K562 (cell line): Measurements from ENCODE around the gene OSBPL7. TPM values are rescaled to one million over a fixed set of nuclear protein-coding genes. Genes with fewer than 3 reads are reported as not detected.

Experiments
- BACH1 ChIP-seq: fragments of 200-800 bp; sonication (Bioruptor generic); IDR thresholded peaks from 2 replicates; pipeline ENCODE4 v1.6.1; 2016; ENCODE audit warnings: missing genetic modification characterization, missing compliant biosample characterization
- CAMTA2 ChIP-seq: fragments of 250-450 bp; sonication (Bioruptor Pico); conservative IDR thresholded peaks from 2 replicates; pipeline ENCODE4 v1.5.1; 2022
- ETV1 ChIP-seq: fragments of 450-650 bp; conservative IDR thresholded peaks from 2 replicates; pipeline ENCODE4 v1.6.1; 2016; ENCODE audit warnings: missing genetic modification characterization, control low read depth, low read depth, missing compliant biosample characterization
- HNRNPLL ChIP-seq: fragments of 200-400 bp; formaldehyde crosslinking; IDR thresholded peaks from 2 replicates; pipeline ENCODE4 v1.6.1; 2017; ENCODE audit warnings: low read length, low read depth, mild to moderate bottlenecking; ENCODE audit not compliant: poor library complexity, severe bottlenecking
- NELFE ChIP-seq: IDR thresholded peaks from 2 replicates; pipeline ENCODE4 v1.6.1; 2011; ENCODE audit warnings: mild to moderate bottlenecking; ENCODE audit not compliant: insufficient read depth, insufficient read length
- NFIC ChIP-seq: fragments of 450-650 bp; IDR thresholded peaks from 2 replicates; pipeline ENCODE4 v1.6.1; 2017; ENCODE audit warnings: mild to moderate bottlenecking, inconsistent platforms
- POLR2AphosphoS2 ChIP-seq: IDR thresholded peaks from 2 replicates; pipeline ENCODE4 v1.6.1; 2012; ENCODE audit warnings: low read length, improper control_type of control experiment
- POLR3G ChIP-seq: IDR thresholded peaks from 2 replicates; pipeline ENCODE4 v1.6.1; 2011; ENCODE audit not compliant: insufficient read length, insufficient replicate concordance; ENCODE audit errors: extremely low read depth
- REST ChIP-seq, 2 experiments: fragments of 450-650 bp; formaldehyde crosslinking in 1 of 2; IDR thresholded peaks; 2 replicates each; pipeline versions ENCODE4 v1.4.0 to v1.6.1; 2014 to 2020; ENCODE audit warnings: mild to moderate bottlenecking in 2 of 2, borderline replicate concordance in 1 of 2, low read depth in 1 of 2
- RHOXF2B ChIP-seq: fragments of 250-450 bp; sonication (Bioruptor Pico); conservative IDR thresholded peaks from 2 replicates; pipeline ENCODE4 v1.5.1; 2021
- U2AF2 ChIP-seq: fragments of 200-400 bp; formaldehyde crosslinking; optimal IDR thresholded peaks from 2 replicates; pipeline ENCODE3; 2017; ENCODE audit warnings: low read depth, mild to moderate bottlenecking, low read length
- ZBTB26 ChIP-seq: fragments of 450-650 bp; formaldehyde crosslinking; IDR thresholded peaks from 2 replicates; pipeline ENCODE4 v1.4.0; 2022; ENCODE audit warnings: missing genetic modification characterization
- ZNF699 ChIP-seq: fragments of 250-450 bp; sonication (Bioruptor Pico); IDR thresholded peaks from 2 replicates; pipeline ENCODE4 v1.8.0; 2021; ENCODE audit warnings: mild to moderate bottlenecking, moderate library complexity; ENCODE audit not compliant: insufficient replicate concordance
- ZNF76 ChIP-seq: fragments of 250-450 bp; sonication (Bioruptor Pico); IDR thresholded peaks from 2 replicates; pipeline ENCODE4 v1.4.0; 2020; ENCODE audit warnings: mild to moderate bottlenecking, moderate library complexity, borderline replicate concordance
- polyA plus RNA-seq, 8 experiments: library from polyadenylated mRNA; depleted of rRNA in 4 of 8; stranded (reverse) in 5 of 8; unstranded in 3 of 8; fragments of >200 nt; fragmentation: Nextera tagmentation in 2 of 8; fragmentation: Illumina TruSeq in 1 of 8; extraction: Ambion mirVana in 2 of 8; extraction: Trizol in 1 of 8; gene quantifications; 2 replicates each; pipeline versions ENCODE4 v1.2.1 to v1.2.3, GENCODE V29; 2011 to 2014; ENCODE audit warnings: inconsistent platforms in 1 of 8, missing spikeins in 1 of 8
- total RNA-seq, 7 experiments: library from RNA; depleted of rRNA in 6 of 7; stranded (reverse); fragments of >200 nt in 6 of 7; fragmentation: Illumina TruSeq in 2 of 7; extraction: Trizol in 2 of 7; gene quantifications; 2 replicates each; pipeline versions ENCODE4 v1.2.1 to v1.2.3, GENCODE V29; 2011 to 2021; ENCODE audit warnings: low replicate concordance in 1 of 7
- TF ChIP-seq, protein P1 (sequence below): sonication (generic); formaldehyde crosslinking; IDR thresholded peaks from 2 replicates; pipeline ENCODE4 v1.5.0; 2020; ENCODE audit warnings: missing genetic modification reagents
- TF ChIP-seq, protein P2 (sequence below): sonication (generic); formaldehyde crosslinking; IDR thresholded peaks from 2 replicates; pipeline ENCODE4 v1.8.0; 2022; ENCODE audit warnings: missing genetic modification reagents, mild to moderate bottlenecking, borderline replicate concordance

Gene OSBPL7
- total and polyA plus RNA-seq, 9 of the 15 experiments (the other 6 are each of a cell fraction or from before 2014, with no cell fraction given) = 0.32 to 11.9 (median 5.8) TPM

GRCh38 chr17:47866941-47867340 is 45.3 kb upstream of the OSBPL7 start (continued):
- peak; percentile 81; the same call in 1 of the 2 replicates for TF ChIP-seq BACH1 (tag)
- TF ChIP-seq POLR3G = no peak
- TF ChIP-seq ZNF699 (CRISPR knock-in tag) = no peak
- no peak; the same call in 1 of the 2 replicates for TF ChIP-seq REST (IDR thresholded peaks at IDR 0.05; ENCODE audit: borderline replicate concordance)
- TF ChIP-seq REST (CRISPR knock-in tag; IDR thresholded peaks at IDR 0.05; ENCODE audit: low read depth) = no peak
- TF ChIP-seq, protein P1, sequence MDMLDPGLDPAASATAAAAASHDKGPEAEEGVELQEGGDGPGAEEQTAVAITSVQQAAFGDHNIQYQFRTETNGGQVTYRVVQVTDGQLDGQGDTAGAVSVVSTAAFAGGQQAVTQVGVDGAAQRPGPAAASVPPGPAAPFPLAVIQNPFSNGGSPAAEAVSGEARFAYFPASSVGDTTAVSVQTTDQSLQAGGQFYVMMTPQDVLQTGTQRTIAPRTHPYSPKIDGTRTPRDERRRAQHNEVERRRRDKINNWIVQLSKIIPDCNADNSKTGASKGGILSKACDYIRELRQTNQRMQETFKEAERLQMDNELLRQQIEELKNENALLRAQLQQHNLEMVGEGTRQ (CRISPR knock-in tag) = no peak
- TF ChIP-seq ZBTB26 (CRISPR knock-in tag) = peak; percentile 78; the same call in 1 of the 2 replicates
- peak; percentile 67 for TF ChIP-seq ETV1 (tag)
- TF ChIP-seq NELFE = no peak
- no peak for TF ChIP-seq CAMTA2 (CRISPR knock-in tag)
- TF ChIP-seq NFIC = peak; percentile 98
- TF ChIP-seq, protein P2, sequence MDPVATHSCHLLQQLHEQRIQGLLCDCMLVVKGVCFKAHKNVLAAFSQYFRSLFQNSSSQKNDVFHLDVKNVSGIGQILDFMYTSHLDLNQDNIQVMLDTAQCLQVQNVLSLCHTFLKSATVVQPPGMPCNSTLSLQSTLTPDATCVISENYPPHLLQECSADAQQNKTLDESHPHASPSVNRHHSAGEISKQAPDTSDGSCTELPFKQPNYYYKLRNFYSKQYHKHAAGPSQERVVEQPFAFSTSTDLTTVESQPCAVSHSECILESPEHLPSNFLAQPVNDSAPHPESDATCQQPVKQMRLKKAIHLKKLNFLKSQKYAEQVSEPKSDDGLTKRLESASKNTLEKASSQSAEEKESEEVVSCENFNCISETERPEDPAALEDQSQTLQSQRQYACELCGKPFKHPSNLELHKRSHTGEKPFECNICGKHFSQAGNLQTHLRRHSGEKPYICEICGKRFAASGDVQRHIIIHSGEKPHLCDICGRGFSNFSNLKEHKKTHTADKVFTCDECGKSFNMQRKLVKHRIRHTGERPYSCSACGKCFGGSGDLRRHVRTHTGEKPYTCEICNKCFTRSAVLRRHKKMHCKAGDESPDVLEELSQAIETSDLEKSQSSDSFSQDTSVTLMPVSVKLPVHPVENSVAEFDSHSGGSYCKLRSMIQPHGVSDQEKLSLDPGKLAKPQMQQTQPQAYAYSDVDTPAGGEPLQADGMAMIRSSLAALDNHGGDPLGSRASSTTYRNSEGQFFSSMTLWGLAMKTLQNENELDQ (CRISPR knock-in tag) = no peak
- no peak for TF ChIP-seq RHOXF2B (CRISPR knock-in tag)
- no peak for TF ChIP-seq ZNF76 (CRISPR knock-in tag)
- TF ChIP-seq HNRNPLL = no peak
- no peak for TF ChIP-seq U2AF2
- no peak for TF ChIP-seq POLR2AphosphoS2
